Ascending aorta (tissue), 2 donors: ENCODE data around the gene PXK. TPM values are rescaled to one million over a fixed set of nuclear protein-coding genes. Genes with fewer than 3 reads are reported as not detected.

Experiments used
- DNase-seq, 2 donors: peaks; one replicate each; pipeline ENCODE4 v3.0.0-alpha.2; 2019; ENCODE audit warnings: low spot score in 2 of 2
- H3K27ac ChIP-seq, 2 donors: fragments of 200-600 bp; sonication (generic); one replicate each; pipeline ENCODE4 v1.5.1; 2016 to 2017; ENCODE audit warnings: mild to moderate bottlenecking in 1 of 2
- H3K27me3 ChIP-seq: fragments of 200-600 bp; sonication (generic); one replicate; pipeline ENCODE4 v1.5.1; 2017
- H3K36me3 ChIP-seq, 2 donors: fragments of 200-600 bp; sonication (generic); one replicate each; pipeline ENCODE4 v1.5.1; 2016
- H3K4me1 ChIP-seq, 2 donors: fragments of 200-600 bp; sonication (generic); one replicate each; pipeline ENCODE4 v1.5.1; 2016 to 2017; ENCODE audit warnings: mild to moderate bottlenecking in 1 of 2
- H3K4me3 ChIP-seq, 2 donors: fragments of 200-600 bp; sonication (generic); one replicate each; pipeline ENCODE4 v1.5.1; 2016 to 2017; ENCODE audit warnings: mild to moderate bottlenecking in 1 of 2
- H3K9me3 ChIP-seq, 2 donors: fragments of 200-600 bp; sonication (generic); one replicate each; pipeline ENCODE4 v1.5.1; 2016
- intact Hi-C: fragments of 100-400 bp; cut with DNase I; formaldehyde crosslinking; loops from one replicate; pipeline ENCODE4 v1.15.1; 2023
- total RNA-seq: library from RNA; depleted of rRNA; stranded (reverse); fragments of >200 nt; gene quantifications from one replicate; pipeline ENCODE4 v1.1.0, GENCODE V29; 2016
- TF ChIP-seq, protein P1 (sequence below), 3 experiments: fragments of 200-600 bp in 2 of 3; fragments of 450-650 bp in 1 of 3; sonication (generic) in 2 of 3; IDR thresholded peaks; one replicate each; pipeline ENCODE4 v1.5.1; 2016 to 2019; ENCODE audit warnings: antibody characterized with exemption in 3 of 3, mild to moderate bottlenecking in 1 of 3, moderate library complexity in 1 of 3

PXK gene
- total RNA-seq, 1 donor from 2014 or later: 14.8 TPM

DNA sequence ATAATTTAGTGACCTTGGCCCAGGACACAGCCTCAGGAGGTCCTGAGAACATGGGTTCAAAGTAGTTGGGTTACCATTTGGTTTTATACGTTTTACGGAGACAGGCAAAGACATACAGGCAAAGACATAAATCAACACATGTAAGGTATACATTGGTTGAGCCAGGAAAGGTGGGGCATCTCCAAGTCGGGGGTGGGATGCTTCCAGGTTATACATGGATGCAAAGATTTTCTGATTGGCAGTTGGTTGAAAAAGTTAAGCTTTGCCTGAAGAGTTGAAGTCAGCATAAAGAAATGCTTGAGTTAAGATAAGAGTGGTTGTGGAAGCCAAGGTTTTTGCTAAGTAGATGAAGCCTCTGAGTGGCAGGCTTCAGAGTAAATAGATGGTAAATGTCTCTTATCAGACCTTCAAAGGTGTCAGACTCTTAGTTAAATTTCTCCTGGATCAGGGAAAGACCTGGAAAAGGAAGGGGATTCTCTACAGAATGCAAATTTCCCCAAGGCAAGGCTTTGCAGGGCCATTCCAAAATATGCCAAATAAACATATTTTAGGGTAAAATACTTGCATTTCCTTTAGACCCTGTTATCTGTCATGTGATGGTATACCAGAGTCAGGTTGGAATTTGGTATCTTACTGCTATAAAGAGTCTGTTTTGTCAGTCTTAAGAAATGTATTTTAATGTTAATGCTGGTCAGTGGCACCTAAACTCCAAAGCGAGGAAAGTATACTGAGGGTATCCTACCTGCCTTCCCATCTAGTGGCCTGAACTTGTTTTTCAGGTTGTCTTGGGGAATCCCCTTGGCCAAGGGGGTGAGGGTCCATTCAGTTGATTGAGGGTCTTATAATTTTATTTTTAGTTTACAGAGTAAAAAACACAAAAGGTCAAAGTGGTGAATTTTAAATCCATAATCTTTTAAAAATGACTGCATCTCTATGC lies 109.1 kb downstream of the PXK start:
- H3K4me1 ChIP-seq: no peaks in the 10 kb centered on the region
- no peaks in the 10 kb centered on the region for H3K36me3 ChIP-seq
- no peak overlapping the region for H3K27ac ChIP-seq
- TF ChIP-seq, protein P1, sequence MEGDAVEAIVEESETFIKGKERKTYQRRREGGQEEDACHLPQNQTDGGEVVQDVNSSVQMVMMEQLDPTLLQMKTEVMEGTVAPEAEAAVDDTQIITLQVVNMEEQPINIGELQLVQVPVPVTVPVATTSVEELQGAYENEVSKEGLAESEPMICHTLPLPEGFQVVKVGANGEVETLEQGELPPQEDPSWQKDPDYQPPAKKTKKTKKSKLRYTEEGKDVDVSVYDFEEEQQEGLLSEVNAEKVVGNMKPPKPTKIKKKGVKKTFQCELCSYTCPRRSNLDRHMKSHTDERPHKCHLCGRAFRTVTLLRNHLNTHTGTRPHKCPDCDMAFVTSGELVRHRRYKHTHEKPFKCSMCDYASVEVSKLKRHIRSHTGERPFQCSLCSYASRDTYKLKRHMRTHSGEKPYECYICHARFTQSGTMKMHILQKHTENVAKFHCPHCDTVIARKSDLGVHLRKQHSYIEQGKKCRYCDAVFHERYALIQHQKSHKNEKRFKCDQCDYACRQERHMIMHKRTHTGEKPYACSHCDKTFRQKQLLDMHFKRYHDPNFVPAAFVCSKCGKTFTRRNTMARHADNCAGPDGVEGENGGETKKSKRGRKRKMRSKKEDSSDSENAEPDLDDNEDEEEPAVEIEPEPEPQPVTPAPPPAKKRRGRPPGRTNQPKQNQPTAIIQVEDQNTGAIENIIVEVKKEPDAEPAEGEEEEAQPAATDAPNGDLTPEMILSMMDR (IDR thresholded peaks at IDR 0.05): no peak
- no peak for DNase-seq
- H3K4me3 ChIP-seq: no peak overlapping the region
- intact Hi-C loops: no loop called here
- H3K27me3 ChIP-seq: no peaks in the 10 kb centered on the region
- H3K9me3 ChIP-seq: no peaks in the 10 kb centered on the region

DNA sequence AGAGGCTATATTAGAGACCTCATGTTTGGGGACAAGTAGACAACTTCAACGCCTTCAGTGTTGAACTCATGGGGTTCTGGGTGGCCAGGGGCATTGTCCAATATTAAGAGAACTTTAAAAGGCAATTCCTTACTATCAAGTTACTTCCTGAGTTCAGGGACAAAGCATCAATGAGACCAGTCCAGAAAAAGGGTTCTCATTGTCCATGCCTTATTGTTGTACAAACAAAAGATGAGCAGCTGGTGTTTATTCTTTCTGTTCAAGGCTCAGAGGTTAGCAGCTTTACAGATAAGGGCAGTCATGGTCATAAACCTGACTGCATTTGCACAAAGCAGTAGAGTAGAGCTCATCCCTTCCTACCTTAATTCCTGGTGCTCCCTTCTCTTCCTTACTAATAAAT lies 119.5 kb downstream of the PXK start:
- intact Hi-C loops: no loop called here
- DNase-seq: no peak
- TF ChIP-seq, protein P1 (IDR thresholded peaks at IDR 0.05): no peak

DNA sequence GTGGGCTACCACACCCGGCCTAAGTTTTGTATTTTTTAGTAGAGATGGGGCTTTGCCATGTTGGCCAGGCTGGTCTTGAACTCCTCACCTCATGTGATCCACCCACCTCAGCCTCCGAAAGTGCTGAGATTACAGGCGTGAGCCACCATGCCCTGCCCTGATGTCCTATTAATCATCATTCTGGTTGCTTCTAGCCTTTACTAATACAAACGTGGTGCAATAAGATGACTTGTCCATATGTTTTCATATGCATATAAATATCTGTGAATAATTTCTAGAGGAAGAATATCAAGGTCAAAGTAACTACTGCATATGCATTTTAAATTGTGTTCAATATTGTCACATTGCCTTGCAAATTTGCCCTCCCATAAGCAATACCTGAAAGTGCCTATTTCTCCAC lies 126.5 kb downstream of the PXK start:
- TF ChIP-seq, protein P1 (IDR thresholded peaks at IDR 0.05): no peak
- Histone ChIP-seq H3K9me3 (peaks cover 0 to 11% of the 10 kb centered on the region in 2 donors), H3K36me3 (no peaks in the 10 kb centered on the region), H3K4me3 (no peak overlapping the region), H3K27ac (no peak overlapping the region), H3K27me3 (no peaks in the 10 kb centered on the region), H3K4me1 (peaks cover 0 to 2% of the 10 kb centered on the region in 2 donors)
- intact Hi-C loops: no loop called here
- no peak for DNase-seq

More for the DNA sequence above, 119.5 kb downstream of the PXK start:
- H3K36me3 ChIP-seq: no peaks in the 10 kb centered on the region
- H3K9me3 ChIP-seq: peaks cover 0 to 15% of the 10 kb centered on the region in 2 donors
- no peak overlapping the region for H3K27ac ChIP-seq
- H3K27me3 ChIP-seq: no peaks in the 10 kb centered on the region
- H3K4me1 ChIP-seq: no peaks in the 10 kb centered on the region
- no peak overlapping the region for H3K4me3 ChIP-seq

DNA sequence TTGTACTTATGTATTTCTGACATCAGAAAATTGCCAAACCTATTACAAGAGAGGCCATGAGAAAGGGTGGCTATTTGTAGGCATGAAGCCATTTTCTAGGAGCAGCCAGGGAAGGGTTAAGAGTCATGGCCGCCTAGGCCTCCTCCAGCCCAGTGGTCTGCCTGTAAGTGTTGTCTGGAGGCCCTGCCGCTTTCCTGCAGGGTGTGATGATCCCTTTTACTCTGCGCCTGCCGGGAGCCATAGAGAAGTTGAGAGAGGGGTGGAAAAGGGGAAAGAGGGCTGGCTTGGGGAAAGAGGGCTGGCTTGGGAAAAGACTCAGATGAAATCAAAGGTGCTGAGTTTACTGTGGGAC lies 130.1 kb downstream of the PXK start:
- H3K27me3 ChIP-seq: no peaks in the 10 kb centered on the region
- DNase-seq: no peak

DNA sequence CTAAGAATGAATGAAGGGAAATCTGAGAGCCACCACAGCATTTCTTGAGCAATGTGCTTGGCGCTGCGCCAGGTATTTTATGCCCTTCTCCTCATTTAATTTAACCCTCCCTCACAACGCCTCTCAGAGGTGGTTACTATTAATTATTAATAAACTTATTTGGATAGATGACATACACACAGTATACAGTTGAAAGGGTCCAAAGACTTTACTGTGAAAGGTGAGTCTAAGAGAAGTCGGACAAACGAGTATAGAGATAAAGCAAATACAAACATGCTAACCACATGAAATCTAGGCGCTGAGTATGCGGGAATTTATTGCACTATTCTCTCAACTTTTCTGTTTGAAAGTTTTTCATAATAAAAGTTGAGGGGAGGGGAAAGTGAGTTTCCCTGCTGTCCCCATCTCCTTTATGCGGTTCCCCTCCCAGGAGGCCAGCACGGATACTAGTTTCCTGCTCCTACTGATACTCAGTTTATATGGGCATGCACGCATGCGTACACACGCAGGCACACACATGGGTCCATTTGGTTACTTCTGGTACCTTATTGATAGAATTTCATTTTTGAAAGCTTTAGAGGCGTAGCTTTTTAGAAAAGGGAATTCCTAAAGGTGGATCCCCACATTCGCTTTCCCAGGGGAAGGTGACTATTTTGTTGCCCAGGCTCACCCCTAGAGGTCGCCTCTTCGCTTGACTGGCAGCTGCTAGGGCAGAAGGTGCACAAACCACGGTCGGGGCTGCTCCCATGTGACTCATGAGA lies 130.7 kb downstream of the PXK start:
- Histone ChIP-seq H3K36me3 (no peaks in the 10 kb centered on the region), H3K4me3 (peak overlapping the region in 1 of 2 donors; percentile 56), H3K27me3 (no peaks in the 10 kb centered on the region), H3K4me1 (peaks cover 0 to 2% of the 10 kb centered on the region in 2 donors), H3K27ac (no peak overlapping the region), H3K9me3 (no peaks in the 10 kb centered on the region)
- TF ChIP-seq, protein P1 (IDR thresholded peaks at IDR 0.05): peak; percentile 62 to 82 (median 80)
- intact Hi-C loops: loop anchor here (1.0 to 2.0 kb wide), 2 partner anchors 27 to 69 kb away; no protein-coding TSS in a partner anchor
- DNase-seq: peak; percentile 25 to 86

More for the DNA sequence above, 130.1 kb downstream of the PXK start:
- H3K36me3 ChIP-seq: no peaks in the 10 kb centered on the region
- intact Hi-C loops: loop anchor here (1.0 to 2.0 kb wide), 2 partner anchors 28 to 69 kb away; no protein-coding TSS in a partner anchor
- no peak overlapping the region for H3K4me3 ChIP-seq
- H3K4me1 ChIP-seq: peaks cover 0 to 2% of the 10 kb centered on the region in 2 donors
- no peak overlapping the region for H3K27ac ChIP-seq
- TF ChIP-seq, protein P1 (IDR thresholded peaks at IDR 0.05): no peak
- no peaks in the 10 kb centered on the region for H3K9me3 ChIP-seq
